ENCODE data around the gene SSTR3.

The SSTR3 gene

GRCh38 chr22:37212174-37212906 lies at the start of gene SSTR3:
Gene SSTR3, minus strand, starts transcription at chr22:37212477. Its CDS starts 4,674 bp downstream, at chr22:37207803.
- H3K9ac ChIP-seq (ENCODE audit: low read length): no peak within 1 kb of the TSS
- H3K9me3 ChIP-seq (ENCODE audit: insufficient read depth, low read length): no peaks in the 10 kb centered on the region
- H2AFZ ChIP-seq (ENCODE audit: low read depth, low read length): no peak within 1 kb of the TSS
- no peak within 1 kb of the TSS for H3K4me2 ChIP-seq (ENCODE audit: low read length)
- no peaks in the 10 kb centered on the region for H3K79me2 ChIP-seq (ENCODE audit: low read length)
- no peak within 1 kb of the TSS for H3K4me3 ChIP-seq (ENCODE audit: low read length)
- TF ChIP-seq CTCF (IDR thresholded peaks at IDR 0.05; ENCODE audit: low read depth, low read length): no peak
- no peak for TF ChIP-seq EZH2phosphoT487 (IDR thresholded peaks at IDR 0.05; ENCODE audit: low read depth)
- H4K20me1 ChIP-seq (ENCODE audit: insufficient read depth, low read length): no peaks in the 10 kb centered on the region
- peaks cover 5% of the 10 kb centered on the region for H3K4me1 ChIP-seq (ENCODE audit: low read length)
- H3K27me3 ChIP-seq (ENCODE audit: low read depth, low read length): no peaks in the 10 kb centered on the region
- peaks cover 9% of the 10 kb centered on the region for H3K36me3 ChIP-seq (replicated peaks; ENCODE audit: low read depth, low read length)
- H3K27ac ChIP-seq (ENCODE audit: low read length): no peak within 1 kb of the TSS

- peak overlapping the region; percentile 70 for H3K4me3 ChIP-seq (ENCODE audit: low read length)
- H3K9ac ChIP-seq (ENCODE audit: low read length): peak overlapping the region; percentile 34; the same call in 1 of the 2 replicates
- H4K20me1 ChIP-seq (ENCODE audit: insufficient read depth, low read length): no peaks in the 10 kb centered on the region
- H3K36me3 ChIP-seq (replicated peaks; ENCODE audit: low read depth, low read length): peaks cover 12% of the 10 kb centered on the region
- peaks cover 12% of the 10 kb centered on the region for H3K9me3 ChIP-seq (ENCODE audit: insufficient read depth, low read length)
- H3K27ac ChIP-seq (ENCODE audit: low read length): no peak overlapping the region
- peaks cover 42% of the 10 kb centered on the region for H3K4me1 ChIP-seq (ENCODE audit: low read length)
- H3K27me3 ChIP-seq (ENCODE audit: low read depth, low read length): no peaks in the 10 kb centered on the region
- no peaks in the 10 kb centered on the region for H3K79me2 ChIP-seq (ENCODE audit: low read length)
- H3K4me2 ChIP-seq (ENCODE audit: low read length): peak overlapping the region; percentile 91
- H2AFZ ChIP-seq (ENCODE audit: low read depth, low read length): peak overlapping the region; percentile 75
- TF ChIP-seq EZH2phosphoT487 (IDR thresholded peaks at IDR 0.05; ENCODE audit: low read depth) (no peak), CTCF (IDR thresholded peaks at IDR 0.05; ENCODE audit: low read depth, low read length) (peak; percentile 96)
Measured at GRCh38 chr22:37260901-37261336, 48.6 kb upstream of the SSTR3 start.

GRCh38 chr22:37260155-37260795 lies 48.0 kb upstream of the SSTR3 start:
- H3K27me3 ChIP-seq (ENCODE audit: low read depth, low read length): no peaks in the 10 kb centered on the region
- peaks cover 12% of the 10 kb centered on the region for H3K36me3 ChIP-seq (replicated peaks; ENCODE audit: low read depth, low read length)
- H3K9me3 ChIP-seq (ENCODE audit: insufficient read depth, low read length): peaks cover 12% of the 10 kb centered on the region
- peak overlapping the region; percentile 91 for H3K4me2 ChIP-seq (ENCODE audit: low read length)
- TF ChIP-seq EZH2phosphoT487 (IDR thresholded peaks at IDR 0.05; ENCODE audit: low read depth) (no peak), CTCF (IDR thresholded peaks at IDR 0.05; ENCODE audit: low read depth, low read length) (no peak)
- H3K4me3 ChIP-seq (ENCODE audit: low read length): peak overlapping the region; percentile 70
- H3K9ac ChIP-seq (ENCODE audit: low read length): peak overlapping the region; percentile 34
- H4K20me1 ChIP-seq (ENCODE audit: insufficient read depth, low read length): no peaks in the 10 kb centered on the region
- peaks cover 47% of the 10 kb centered on the region for H3K4me1 ChIP-seq (ENCODE audit: low read length)
- H3K79me2 ChIP-seq (ENCODE audit: low read length): no peaks in the 10 kb centered on the region
- H3K27ac ChIP-seq (ENCODE audit: low read length): no peak overlapping the region
- peak overlapping the region; percentile 75 for H2AFZ ChIP-seq (ENCODE audit: low read depth, low read length)

GRCh38 chr22:37259540-37260029 lies 47.3 kb upstream of the SSTR3 start:
- H3K36me3 ChIP-seq (replicated peaks; ENCODE audit: low read depth, low read length): peaks cover 10% of the 10 kb centered on the region
- peak overlapping the region; percentile 91 for H3K4me2 ChIP-seq (ENCODE audit: low read length)
- H3K27me3 ChIP-seq (ENCODE audit: low read depth, low read length): no peaks in the 10 kb centered on the region
- peak overlapping the region; percentile 70 for H3K4me3 ChIP-seq (ENCODE audit: low read length)
- H3K9ac ChIP-seq (ENCODE audit: low read length): peak overlapping the region; percentile 59
- TF ChIP-seq CTCF (IDR thresholded peaks at IDR 0.05; ENCODE audit: low read depth, low read length) (peak; percentile 89), EZH2phosphoT487 (IDR thresholded peaks at IDR 0.05; ENCODE audit: low read depth) (no peak)
- no peaks in the 10 kb centered on the region for H3K79me2 ChIP-seq (ENCODE audit: low read length)
- H3K27ac ChIP-seq (ENCODE audit: low read length): no peak overlapping the region
- H4K20me1 ChIP-seq (ENCODE audit: insufficient read depth, low read length): no peaks in the 10 kb centered on the region
- peaks cover 11% of the 10 kb centered on the region for H3K9me3 ChIP-seq (ENCODE audit: insufficient read depth, low read length)
- peaks cover 52% of the 10 kb centered on the region for H3K4me1 ChIP-seq (ENCODE audit: low read length)
- peak overlapping the region; percentile 76 for H2AFZ ChIP-seq (ENCODE audit: low read depth, low read length)

Data from OCI-LY3 (cell line).